ENCODE results near the gene ITK. TPM values are rescaled to one million over a fixed set of nuclear protein-coding genes. Genes with fewer than 3 reads are reported as not detected.
"Not testable (repeated sequence)": the region's sequence is repeated elsewhere in the genome, so short reads cannot be mapped to it uniquely, and the experiment has no call there.

ITK gene
- total RNA-seq, 1 donor from 2014 or later, result 0.13 TPM

GRCh38 chr5:157197086-157197485 is 16.4 kb downstream of the ITK start:
- DNase-seq, result no peak

GRCh38 chr5:157198277-157198986 is 17.8 kb downstream of the ITK start:
- DNase-seq (no peak), ATAC-seq (ENCODE audit: poor library complexity) (no peak)
- intact Hi-C loops (cut with DNase I), result no loop called here

More at GRCh38 chr5:157197086-157197485, 16.4 kb downstream of the ITK start:
- intact Hi-C loops (cut with DNase I), result no loop called here
- no peak for ATAC-seq (ENCODE audit: poor library complexity)

- intact Hi-C loops (cut with DNase I), result no loop called here
- ATAC-seq (ENCODE audit: poor library complexity) (no peak), DNase-seq (no peak)
These were observed 21.2 kb downstream of the ITK start for GRCh38 chr5:157201857-157202256.

- no peak for DNase-seq
- intact Hi-C loops (cut with DNase I), result no loop called here
- ATAC-seq (ENCODE audit: poor library complexity), result no peak
These were observed 22.8 kb downstream of the ITK start for GRCh38 chr5:157203417-157203816.

- no peak for DNase-seq
- no peak for ATAC-seq (ENCODE audit: poor library complexity)
- intact Hi-C loops (cut with DNase I), result no loop called here
These were observed 24.1 kb downstream of the ITK start for GRCh38 chr5:157204765-157205164.

- DNase-seq, result no peak
- no peak for ATAC-seq (ENCODE audit: poor library complexity)
- intact Hi-C loops (cut with DNase I), result no loop called here
These were observed 25.1 kb downstream of the ITK start for GRCh38 chr5:157205708-157206107.

- ATAC-seq (ENCODE audit: poor library complexity); intact Hi-C loops (cut with DNase I); DNase-seq: not testable (repeated sequence)
These were observed 30.0 kb downstream of the ITK start for GRCh38 chr5:157210652-157211051.

GRCh38 chr5:157212307-157212706 is 31.7 kb downstream of the ITK start:
- ATAC-seq (ENCODE audit: poor library complexity), result no peak
- DNase-seq, result no peak
- intact Hi-C loops (cut with DNase I), result no loop called here

- ATAC-seq (ENCODE audit: poor library complexity), result no peak
- no peak for DNase-seq
- intact Hi-C loops (cut with DNase I), result no loop called here
These were observed 33.0 kb downstream of the ITK start for GRCh38 chr5:157213527-157214243.

- DNase-seq, result no peak
- ATAC-seq (ENCODE audit: poor library complexity), result no peak
- intact Hi-C loops (cut with DNase I), result no loop called here
These were observed 33.8 kb downstream of the ITK start for GRCh38 chr5:157214415-157214814.

GRCh38 chr5:157214861-157215513 is 34.3 kb downstream of the ITK start:
- ATAC-seq (ENCODE audit: poor library complexity), result no peak
- intact Hi-C loops (cut with DNase I), result no loop called here

GRCh38 chr5:157215514-157216167 is 35.0 kb downstream of the ITK start:
- ATAC-seq (ENCODE audit: poor library complexity) (no peak), DNase-seq (no peak)
- intact Hi-C loops (cut with DNase I), result no loop called here

More at GRCh38 chr5:157214861-157215513, 34.3 kb downstream of the ITK start:
- DNase-seq, result no peak

GRCh38 chr5:157216391-157217142 is 35.9 kb downstream of the ITK start:
- intact Hi-C loops (cut with DNase I), result no loop called here
- DNase-seq, result no peak
- ATAC-seq (ENCODE audit: poor library complexity), result no peak

GRCh38 chr5:157217289-157218024 is 36.8 kb downstream of the ITK start:
- ATAC-seq (ENCODE audit: poor library complexity), result no peak
- DNase-seq, result no peak
- intact Hi-C loops (cut with DNase I), result no loop called here

- DNase-seq, result no peak
These were observed 39.0 kb downstream of the ITK start for GRCh38 chr5:157219491-157220271.

GRCh38 chr5:157221959-157222358 is 41.3 kb downstream of the ITK start:
- DNase-seq (no peak), ATAC-seq (ENCODE audit: poor library complexity) (no peak)
- intact Hi-C loops (cut with DNase I), result no loop called here

More at GRCh38 chr5:157219491-157220271, 39.0 kb downstream of the ITK start:
- ATAC-seq (ENCODE audit: poor library complexity), result peak; percentile 62
- intact Hi-C loops (cut with DNase I), result no loop called here
